A549 (cell line): ENCODE results near the gene SPAG17. TPM values are rescaled to one million over a fixed set of nuclear protein-coding genes. Genes with fewer than 3 reads are reported as not detected.

Source experiments
- ATAC-seq, 2 experiments: fragments of 200-7000 bp in 1 of 2; fragments of >200 bp in 1 of 2; cut with Nextera tagmentation in 1 of 2; cut with Tn5 transposase in 1 of 2; 3 replicates each; pipeline versions ENCODE4 v1.8.0 to v1.9.1; 2018 to 2020; ENCODE audit warnings: mild to moderate bottlenecking in 1 of 2, moderate library complexity in 1 of 2
- CTCF ChIA-PET: fragments of 300-600 bp; sonication (Branson Sonifier 250); formaldehyde crosslinking; extraction: SDS; loops from one replicate; lab custom pipeline; 2021; ENCODE audit warnings: antibody characterized with exemption, inconsistent platforms; lab: Yijun Ruan, JAX
- POLR2A ChIA-PET: fragments of 350-600 bp; formaldehyde crosslinking; extraction: SDS; loops from one replicate; lab custom pipeline; 2021; ENCODE audit warnings: antibody characterized with exemption, inconsistent platforms; lab: Yijun Ruan, JAX
- DNase-seq, 2 experiments: peaks; one replicate each; pipeline versions ENCODE4 v3.0.0 to v3.0.0-alpha.2; 2011 to 2016; ENCODE audit warnings: low read depth in 1 of 2, low spot score in 1 of 2
- FAIRE-seq: peaks from 2 replicates; lab custom pipeline; 2011; peaks lifted over from hg19 to GRCh38; lab: Jason Lieb, UNC
- H3K27ac ChIP-seq, 2 experiments: fragments of >200 bp; sonication (Bioruptor Twin); formaldehyde crosslinking; 3 replicates each; pipeline ENCODE4 v1.5.1; 2016 to 2017
- H3K4me1 ChIP-seq: fragments of >200 bp; sonication (Bioruptor Twin); formaldehyde crosslinking; 3 replicates; pipeline ENCODE4 v1.6.1; 2016
- H3K4me2 ChIP-seq: fragments of >200 bp; sonication (Bioruptor Twin); formaldehyde crosslinking; 3 replicates; pipeline ENCODE4 v1.6.1; 2016
- H3K4me3 ChIP-seq: fragments of >200 bp; sonication (Bioruptor Twin); formaldehyde crosslinking; 3 replicates; pipeline ENCODE4 v1.5.1; 2016
- H3K9me3 ChIP-seq: fragments of >200 bp; sonication (Bioruptor Twin); formaldehyde crosslinking; 3 replicates; pipeline ENCODE4 v1.6.1; 2016
- BHLHE40 ChIP-seq: IDR thresholded peaks from 2 replicates; pipeline ENCODE4 v1.6.1; 2012; ENCODE audit warnings: low read depth, low read length, inconsistent platforms
- CHD2 ChIP-seq: fragments of 150-350 bp; IDR thresholded peaks from 2 replicates; pipeline ENCODE4 v1.6.1; 2014; ENCODE audit warnings: low read length; ENCODE audit not compliant: partially characterized antibody
- CHD4 ChIP-seq: fragments of 200-600 bp; sonication (generic); IDR thresholded peaks from 2 replicates; pipeline ENCODE4 v1.6.1; 2016; ENCODE audit warnings: antibody characterized with exemption, mild to moderate bottlenecking, borderline replicate concordance
- EHF ChIP-seq: fragments of 250-450 bp; sonication (Bioruptor Pico); IDR thresholded peaks from 2 replicates; pipeline ENCODE4 v1.5.0; 2020; ENCODE audit warnings: mild to moderate bottlenecking
- HDAC2 ChIP-seq: fragments of 200-600 bp; sonication (generic); IDR thresholded peaks from 2 replicates; pipeline ENCODE4 v1.6.1; 2016
- HOXB5 ChIP-seq: fragments of 250-450 bp; sonication (Bioruptor Pico); IDR thresholded peaks from 2 replicates; pipeline ENCODE4 v1.5.0; 2020; ENCODE audit warnings: mild to moderate bottlenecking, moderate library complexity
- JUN ChIP-seq, 2 experiments: fragments of >200 bp; sonication (Bioruptor Twin); formaldehyde crosslinking; IDR thresholded peaks; 2 replicates in 1 of 2; 3 replicates in 1 of 2; pipeline ENCODE4 v1.6.1; 2016 to 2017
- KDM5A ChIP-seq: fragments of 200-600 bp; sonication (generic); IDR thresholded peaks from 2 replicates; pipeline ENCODE4 v1.6.1; 2016; ENCODE audit warnings: antibody characterized with exemption, mild to moderate bottlenecking
- MAFK ChIP-seq: fragments of 450-650 bp; IDR thresholded peaks from 2 replicates; pipeline ENCODE4 v1.6.1; 2014; ENCODE audit not compliant: partially characterized antibody
- MYC ChIP-seq: IDR thresholded peaks from 2 replicates; pipeline ENCODE4 v1.6.1; 2012; ENCODE audit warnings: mild to moderate bottlenecking, inconsistent platforms, low read length, improper control_type of control experiment, borderline replicate concordance
- NPAS2 ChIP-seq: fragments of 250-450 bp; sonication (Bioruptor Pico); IDR thresholded peaks from 2 replicates; pipeline ENCODE4 v1.8.0; 2022; ENCODE audit warnings: mild to moderate bottlenecking, moderate library complexity, borderline replicate concordance
- POLR2AphosphoS2 ChIP-seq: conservative IDR thresholded peaks from 2 replicates; pipeline ENCODE4 v1.6.1; 2012; ENCODE audit warnings: low read length, improper control_type of control experiment, inconsistent platforms
- RAD21 ChIP-seq, 2 experiments: fragments of >200 bp in 1 of 2; sonication (Bioruptor Twin) in 1 of 2; formaldehyde crosslinking in 1 of 2; IDR thresholded peaks in 1 of 2; conservative IDR thresholded peaks in 1 of 2; 2 replicates in 1 of 2; 3 replicates in 1 of 2; pipeline ENCODE4 v1.6.1; 2012 to 2018; ENCODE audit warnings: inconsistent platforms in 1 of 2
- RARB ChIP-seq: fragments of 250-450 bp; sonication (Bioruptor Pico); IDR thresholded peaks from 2 replicates; pipeline ENCODE4 v1.8.0; 2021; ENCODE audit warnings: mild to moderate bottlenecking, moderate library complexity
- RCOR1 ChIP-seq: fragments of 150-350 bp; IDR thresholded peaks from 2 replicates; pipeline ENCODE4 v1.6.1; 2014; ENCODE audit warnings: antibody characterized with exemption, low read length, low read depth
- RFX5 ChIP-seq: fragments of 450-650 bp; IDR thresholded peaks from 2 replicates; pipeline ENCODE4 v1.7.1; 2014; ENCODE audit warnings: antibody characterized with exemption, mild to moderate bottlenecking, moderate library complexity
- TFCP2L1 ChIP-seq: fragments of 250-450 bp; sonication (Bioruptor Pico); IDR thresholded peaks from 2 replicates; pipeline ENCODE4 v1.5.0; 2021; ENCODE audit warnings: mild to moderate bottlenecking
- ZNF302 ChIP-seq: fragments of 250-450 bp; sonication (Bioruptor Pico); IDR thresholded peaks from 2 replicates; pipeline ENCODE4 v1.9.0; 2021; ENCODE audit warnings: inconsistent platforms, mild to moderate bottlenecking, moderate library complexity
- ZSCAN20 ChIP-seq: fragments of 250-450 bp; sonication (Bioruptor Pico); IDR thresholded peaks from 2 replicates; pipeline ENCODE4 v1.8.0; 2022; ENCODE audit warnings: mild to moderate bottlenecking, moderate library complexity
- polyA plus RNA-seq, 4 experiments: library from polyadenylated mRNA; depleted of rRNA in 3 of 4; stranded (reverse); fragments of >200 nt; fragmentation: RNase III in 1 of 4; extraction: RNeasy Plus Mini Kit Qiagen cat#74134 plus additional on column Dnase treatment in 1 of 4; gene quantifications; 2 replicates in 3 of 4; 3 replicates in 1 of 4; pipeline ENCODE4 v1.2.3, GENCODE V29; 2011 to 2017
- TF ChIP-seq, protein P1 (sequence below): fragments of 450-650 bp; IDR thresholded peaks from 2 replicates; pipeline ENCODE4 v1.6.1; 2014; ENCODE audit warnings: antibody characterized with exemption
- TF ChIP-seq, protein P2 (sequence below): fragments of >200 bp; sonication (Bioruptor Twin); formaldehyde crosslinking; IDR thresholded peaks from 3 replicates; pipeline ENCODE4 v1.6.1; 2016
- TF ChIP-seq, protein P3 (sequence below): fragments of 200-600 bp; sonication (generic); IDR thresholded peaks from 2 replicates; pipeline ENCODE4 v1.6.1; 2016; ENCODE audit warnings: antibody characterized with exemption, mild to moderate bottlenecking, moderate library complexity
- TF ChIP-seq, protein P4 (sequence below): fragments of >200 bp; sonication (Bioruptor Twin); formaldehyde crosslinking; IDR thresholded peaks from 3 replicates; pipeline ENCODE4 v1.5.1; 2016

Gene SPAG17
- polyA plus RNA-seq, 2 of the 4 experiments (the other 2 are of a cell fraction), result 0.13 TPM; not detected in 1

DNA sequence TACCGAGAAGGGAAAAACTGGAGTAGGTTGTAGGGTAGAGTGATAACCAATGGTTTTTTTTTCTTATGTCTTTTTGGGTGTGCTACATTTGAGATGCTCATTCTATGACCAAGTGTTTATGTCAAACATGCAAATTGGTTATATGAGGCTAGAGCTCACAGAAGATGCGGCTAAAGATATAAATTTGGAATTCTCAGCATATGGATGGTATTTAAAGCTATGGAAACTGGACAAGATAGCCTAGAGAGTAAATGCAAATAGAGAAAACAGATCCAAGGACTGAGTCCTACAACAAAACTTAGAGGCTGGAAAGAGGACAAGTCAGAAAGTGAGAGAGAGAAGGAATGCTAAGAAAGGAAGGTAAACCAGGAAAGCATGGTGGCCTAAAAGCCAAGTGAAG lies 263.0 kb downstream of the SPAG17 start (continued):
- TF ChIP-seq RARB (CRISPR knock-in tag) (no peak), KDM5A (no peak), ZSCAN20 (CRISPR knock-in tag) (no peak), MAFK (no peak)

DNA sequence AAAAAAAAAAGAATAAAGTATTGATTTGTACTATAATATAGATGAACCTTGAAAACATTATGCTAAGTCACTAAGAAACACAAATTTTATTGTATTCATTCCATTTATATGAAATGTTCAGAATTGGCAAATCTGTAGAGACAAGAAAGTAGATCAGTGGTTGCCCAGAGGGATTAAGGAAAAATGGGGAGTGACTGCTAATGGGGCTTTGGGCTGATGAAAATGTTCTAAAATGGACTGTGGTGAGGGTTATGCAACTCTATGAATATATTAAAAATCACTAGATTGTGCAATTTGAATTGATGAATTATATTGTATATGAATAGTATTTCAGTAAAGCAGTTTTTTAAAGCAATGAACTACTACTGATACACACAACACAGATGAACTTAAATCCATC lies 265.7 kb downstream of the SPAG17 start:
- H3K4me3 ChIP-seq, result no peak overlapping the region
- DNase-seq (no peak), ATAC-seq (no peak), FAIRE-seq (no peak)
- H3K4me1 ChIP-seq, result peaks cover 7% of the 10 kb centered on the region; the same call in 2 of the 3 replicates
- H3K9me3 ChIP-seq, result no peaks in the 10 kb centered on the region
- ChIA-PET POLR2A (no interaction called here), CTCF (no interaction called here)
- TF ChIP-seq MYC, result no peak
- no peak for TF ChIP-seq HDAC2
- TF ChIP-seq NPAS2 (CRISPR knock-in tag), result no peak
- TF ChIP-seq, protein P1, sequence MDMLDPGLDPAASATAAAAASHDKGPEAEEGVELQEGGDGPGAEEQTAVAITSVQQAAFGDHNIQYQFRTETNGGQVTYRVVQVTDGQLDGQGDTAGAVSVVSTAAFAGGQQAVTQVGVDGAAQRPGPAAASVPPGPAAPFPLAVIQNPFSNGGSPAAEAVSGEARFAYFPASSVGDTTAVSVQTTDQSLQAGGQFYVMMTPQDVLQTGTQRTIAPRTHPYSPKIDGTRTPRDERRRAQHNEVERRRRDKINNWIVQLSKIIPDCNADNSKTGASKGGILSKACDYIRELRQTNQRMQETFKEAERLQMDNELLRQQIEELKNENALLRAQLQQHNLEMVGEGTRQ, result no peak
- no peak for TF ChIP-seq HOXB5 (CRISPR knock-in tag)
- no peak for TF ChIP-seq CHD4
- TF ChIP-seq, protein P2, sequence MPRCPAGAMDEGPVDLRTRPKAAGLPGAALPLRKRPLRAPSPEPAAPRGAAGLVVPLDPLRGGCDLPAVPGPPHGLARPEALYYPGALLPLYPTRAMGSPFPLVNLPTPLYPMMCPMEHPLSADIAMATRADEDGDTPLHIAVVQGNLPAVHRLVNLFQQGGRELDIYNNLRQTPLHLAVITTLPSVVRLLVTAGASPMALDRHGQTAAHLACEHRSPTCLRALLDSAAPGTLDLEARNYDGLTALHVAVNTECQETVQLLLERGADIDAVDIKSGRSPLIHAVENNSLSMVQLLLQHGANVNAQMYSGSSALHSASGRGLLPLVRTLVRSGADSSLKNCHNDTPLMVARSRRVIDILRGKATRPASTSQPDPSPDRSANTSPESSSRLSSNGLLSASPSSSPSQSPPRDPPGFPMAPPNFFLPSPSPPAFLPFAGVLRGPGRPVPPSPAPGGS, result no peak
- no peak for TF ChIP-seq BHLHE40
- TF ChIP-seq, protein P3, sequence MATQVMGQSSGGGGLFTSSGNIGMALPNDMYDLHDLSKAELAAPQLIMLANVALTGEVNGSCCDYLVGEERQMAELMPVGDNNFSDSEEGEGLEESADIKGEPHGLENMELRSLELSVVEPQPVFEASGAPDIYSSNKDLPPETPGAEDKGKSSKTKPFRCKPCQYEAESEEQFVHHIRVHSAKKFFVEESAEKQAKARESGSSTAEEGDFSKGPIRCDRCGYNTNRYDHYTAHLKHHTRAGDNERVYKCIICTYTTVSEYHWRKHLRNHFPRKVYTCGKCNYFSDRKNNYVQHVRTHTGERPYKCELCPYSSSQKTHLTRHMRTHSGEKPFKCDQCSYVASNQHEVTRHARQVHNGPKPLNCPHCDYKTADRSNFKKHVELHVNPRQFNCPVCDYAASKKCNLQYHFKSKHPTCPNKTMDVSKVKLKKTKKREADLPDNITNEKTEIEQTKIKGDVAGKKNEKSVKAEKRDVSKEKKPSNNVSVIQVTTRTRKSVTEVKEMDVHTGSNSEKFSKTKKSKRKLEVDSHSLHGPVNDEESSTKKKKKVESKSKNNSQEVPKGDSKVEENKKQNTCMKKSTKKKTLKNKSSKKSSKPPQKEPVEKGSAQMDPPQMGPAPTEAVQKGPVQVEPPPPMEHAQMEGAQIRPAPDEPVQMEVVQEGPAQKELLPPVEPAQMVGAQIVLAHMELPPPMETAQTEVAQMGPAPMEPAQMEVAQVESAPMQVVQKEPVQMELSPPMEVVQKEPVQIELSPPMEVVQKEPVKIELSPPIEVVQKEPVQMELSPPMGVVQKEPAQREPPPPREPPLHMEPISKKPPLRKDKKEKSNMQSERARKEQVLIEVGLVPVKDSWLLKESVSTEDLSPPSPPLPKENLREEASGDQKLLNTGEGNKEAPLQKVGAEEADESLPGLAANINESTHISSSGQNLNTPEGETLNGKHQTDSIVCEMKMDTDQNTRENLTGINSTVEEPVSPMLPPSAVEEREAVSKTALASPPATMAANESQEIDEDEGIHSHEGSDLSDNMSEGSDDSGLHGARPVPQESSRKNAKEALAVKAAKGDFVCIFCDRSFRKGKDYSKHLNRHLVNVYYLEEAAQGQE, result no peak
- TF ChIP-seq KDM5A, result no peak
- TF ChIP-seq ZNF302, result no peak
- no peak for TF ChIP-seq RCOR1
- no peak for TF ChIP-seq RAD21 (conservative IDR thresholded peaks at IDR 0.05 in 1 of 2, IDR thresholded peaks at IDR 0.05 in 1 of 2)
- no peak for TF ChIP-seq CHD2
- TF ChIP-seq EHF, result no peak
- TF ChIP-seq JUN (IDR thresholded peaks at IDR 0.05), result no peak
- no peak for TF ChIP-seq POLR2AphosphoS2
- TF ChIP-seq, protein P4, sequence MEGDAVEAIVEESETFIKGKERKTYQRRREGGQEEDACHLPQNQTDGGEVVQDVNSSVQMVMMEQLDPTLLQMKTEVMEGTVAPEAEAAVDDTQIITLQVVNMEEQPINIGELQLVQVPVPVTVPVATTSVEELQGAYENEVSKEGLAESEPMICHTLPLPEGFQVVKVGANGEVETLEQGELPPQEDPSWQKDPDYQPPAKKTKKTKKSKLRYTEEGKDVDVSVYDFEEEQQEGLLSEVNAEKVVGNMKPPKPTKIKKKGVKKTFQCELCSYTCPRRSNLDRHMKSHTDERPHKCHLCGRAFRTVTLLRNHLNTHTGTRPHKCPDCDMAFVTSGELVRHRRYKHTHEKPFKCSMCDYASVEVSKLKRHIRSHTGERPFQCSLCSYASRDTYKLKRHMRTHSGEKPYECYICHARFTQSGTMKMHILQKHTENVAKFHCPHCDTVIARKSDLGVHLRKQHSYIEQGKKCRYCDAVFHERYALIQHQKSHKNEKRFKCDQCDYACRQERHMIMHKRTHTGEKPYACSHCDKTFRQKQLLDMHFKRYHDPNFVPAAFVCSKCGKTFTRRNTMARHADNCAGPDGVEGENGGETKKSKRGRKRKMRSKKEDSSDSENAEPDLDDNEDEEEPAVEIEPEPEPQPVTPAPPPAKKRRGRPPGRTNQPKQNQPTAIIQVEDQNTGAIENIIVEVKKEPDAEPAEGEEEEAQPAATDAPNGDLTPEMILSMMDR, result no peak
- TF ChIP-seq TFCP2L1, result no peak
- TF ChIP-seq RFX5, result no peak
- no peak overlapping the region for H3K4me2 ChIP-seq
- no peak overlapping the region for H3K27ac ChIP-seq
